MCF 10A (cell line): ENCODE data around the gene RETSAT. TPM values are rescaled to one million over a fixed set of nuclear protein-coding genes. Genes with fewer than 3 reads are reported as not detected.

ENCODE experiments used
- BruUV-seq: library from RNA; stranded (reverse); fragments of 400-500 nt; replicated peaks from 2 replicates; lab custom pipeline; 2021; lab: Mats Ljungman, UMichigan
- CTCF ChIA-PET: fragments of 300-600 bp; sonication (Branson Sonifier 250); formaldehyde crosslinking; extraction: SDS; loops from one replicate; lab custom pipeline; 2021; ENCODE audit warnings: antibody characterized with exemption, inconsistent platforms; lab: Yijun Ruan, JAX
- POLR2A ChIA-PET: fragments of 300-600, 350-650 bp; sonication (Branson Sonifier 250); formaldehyde crosslinking; extraction: SDS; loops from one replicate; lab custom pipeline; 2020; ENCODE audit warnings: antibody characterized with exemption, inconsistent platforms; lab: Yijun Ruan, JAX
- DNase-seq: peaks from one replicate; pipeline ENCODE4 v3.0.0-alpha.2; 2018; ENCODE audit not compliant: unreplicated experiment
- H3K27ac Mint-ChIP-seq: one replicate; pipeline ENCODE4 v1.8.0; 2022; ENCODE audit warnings: mild to moderate bottlenecking, low read depth, mixed read lengths; ENCODE audit not compliant: unreplicated experiment
- H3K27me3 Mint-ChIP-seq: one replicate; pipeline ENCODE4 v1.8.0; 2022; ENCODE audit warnings: mixed read lengths; ENCODE audit not compliant: insufficient read depth, unreplicated experiment
- H3K36me3 Mint-ChIP-seq: one replicate; pipeline ENCODE4 v1.8.0; 2022; ENCODE audit warnings: mild to moderate bottlenecking, moderate library complexity, mixed read lengths; ENCODE audit not compliant: insufficient read depth, unreplicated experiment
- H3K4me1 Mint-ChIP-seq: one replicate; pipeline ENCODE4 v1.8.0; 2022; ENCODE audit warnings: mixed read lengths; ENCODE audit not compliant: insufficient read depth, unreplicated experiment
- H3K4me3 Mint-ChIP-seq: one replicate; pipeline ENCODE4 v1.8.0; 2022; ENCODE audit warnings: mild to moderate bottlenecking, moderate library complexity, mixed read lengths; ENCODE audit not compliant: unreplicated experiment
- H3K9me3 Mint-ChIP-seq: one replicate; pipeline ENCODE4 v1.8.0; 2022; ENCODE audit warnings: mixed read lengths; ENCODE audit not compliant: unreplicated experiment
- intact Hi-C: fragments of 100-400 bp; cut with micrococcal nuclease; formaldehyde crosslinking; loops from 2 replicates; pipeline ENCODE4 v1.14.1; 2022
- total RNA-seq: library from RNA; stranded (reverse); gene quantifications from 2 replicates; pipeline ENCODE4 v1.2.3, GENCODE V29; 2022
- TF ChIP-seq, protein P1 (sequence below): fragments of 200-600 bp; IDR thresholded peaks from one replicate; pipeline ENCODE4 v1.8.0; 2022; ENCODE audit warnings: antibody characterized with exemption, mild to moderate bottlenecking; ENCODE audit not compliant: unreplicated experiment

Gene RETSAT
- total RNA-seq, 1 experiment from 2014 or later, result 60.4 TPM

DNA sequence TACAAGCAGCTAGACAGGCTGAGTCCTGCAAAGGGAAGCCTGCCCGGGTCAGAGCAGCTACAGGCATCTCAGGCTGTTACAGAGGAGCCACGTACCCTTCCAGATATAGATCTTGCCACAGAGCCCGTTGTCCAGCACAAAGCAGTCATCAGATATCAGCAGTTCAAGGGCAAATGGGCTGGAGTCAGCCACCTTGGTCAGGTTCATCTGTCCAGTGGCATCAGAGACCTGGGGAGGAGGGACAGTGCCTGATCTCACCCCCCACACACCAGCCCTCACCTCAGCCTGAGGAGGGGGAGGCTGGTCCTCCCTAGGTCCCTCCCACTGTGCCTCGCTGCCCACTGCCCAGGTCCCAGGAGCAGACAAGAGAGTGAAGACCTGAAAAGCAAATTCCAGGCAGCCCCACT, 43.6 kb upstream of the RETSAT start:
- H3K9me3 Mint-ChIP-seq, result no peaks in the 10 kb centered on the region
- POLR2A ChIA-PET, result no interaction called here
- no peak overlapping the region for H3K4me3 Mint-ChIP-seq
- BruUV-seq, result no TSS peak
- CTCF ChIA-PET, result interaction anchor here (0.6 to 1.0 kb wide), 2 partner anchors 10 to 177 kb away, joined by 4 read pairs; no protein-coding TSS in a partner anchor
- H3K27me3 Mint-ChIP-seq, result no peaks in the 10 kb centered on the region
- H3K27ac Mint-ChIP-seq, result no peak overlapping the region
- TF ChIP-seq, protein P1, sequence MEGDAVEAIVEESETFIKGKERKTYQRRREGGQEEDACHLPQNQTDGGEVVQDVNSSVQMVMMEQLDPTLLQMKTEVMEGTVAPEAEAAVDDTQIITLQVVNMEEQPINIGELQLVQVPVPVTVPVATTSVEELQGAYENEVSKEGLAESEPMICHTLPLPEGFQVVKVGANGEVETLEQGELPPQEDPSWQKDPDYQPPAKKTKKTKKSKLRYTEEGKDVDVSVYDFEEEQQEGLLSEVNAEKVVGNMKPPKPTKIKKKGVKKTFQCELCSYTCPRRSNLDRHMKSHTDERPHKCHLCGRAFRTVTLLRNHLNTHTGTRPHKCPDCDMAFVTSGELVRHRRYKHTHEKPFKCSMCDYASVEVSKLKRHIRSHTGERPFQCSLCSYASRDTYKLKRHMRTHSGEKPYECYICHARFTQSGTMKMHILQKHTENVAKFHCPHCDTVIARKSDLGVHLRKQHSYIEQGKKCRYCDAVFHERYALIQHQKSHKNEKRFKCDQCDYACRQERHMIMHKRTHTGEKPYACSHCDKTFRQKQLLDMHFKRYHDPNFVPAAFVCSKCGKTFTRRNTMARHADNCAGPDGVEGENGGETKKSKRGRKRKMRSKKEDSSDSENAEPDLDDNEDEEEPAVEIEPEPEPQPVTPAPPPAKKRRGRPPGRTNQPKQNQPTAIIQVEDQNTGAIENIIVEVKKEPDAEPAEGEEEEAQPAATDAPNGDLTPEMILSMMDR, result no peak
- intact Hi-C loops, result no loop called here
- no peak for DNase-seq
- peaks cover 70% of the 10 kb centered on the region for H3K36me3 Mint-ChIP-seq
- peaks cover 6% of the 10 kb centered on the region for H3K4me1 Mint-ChIP-seq

DNA sequence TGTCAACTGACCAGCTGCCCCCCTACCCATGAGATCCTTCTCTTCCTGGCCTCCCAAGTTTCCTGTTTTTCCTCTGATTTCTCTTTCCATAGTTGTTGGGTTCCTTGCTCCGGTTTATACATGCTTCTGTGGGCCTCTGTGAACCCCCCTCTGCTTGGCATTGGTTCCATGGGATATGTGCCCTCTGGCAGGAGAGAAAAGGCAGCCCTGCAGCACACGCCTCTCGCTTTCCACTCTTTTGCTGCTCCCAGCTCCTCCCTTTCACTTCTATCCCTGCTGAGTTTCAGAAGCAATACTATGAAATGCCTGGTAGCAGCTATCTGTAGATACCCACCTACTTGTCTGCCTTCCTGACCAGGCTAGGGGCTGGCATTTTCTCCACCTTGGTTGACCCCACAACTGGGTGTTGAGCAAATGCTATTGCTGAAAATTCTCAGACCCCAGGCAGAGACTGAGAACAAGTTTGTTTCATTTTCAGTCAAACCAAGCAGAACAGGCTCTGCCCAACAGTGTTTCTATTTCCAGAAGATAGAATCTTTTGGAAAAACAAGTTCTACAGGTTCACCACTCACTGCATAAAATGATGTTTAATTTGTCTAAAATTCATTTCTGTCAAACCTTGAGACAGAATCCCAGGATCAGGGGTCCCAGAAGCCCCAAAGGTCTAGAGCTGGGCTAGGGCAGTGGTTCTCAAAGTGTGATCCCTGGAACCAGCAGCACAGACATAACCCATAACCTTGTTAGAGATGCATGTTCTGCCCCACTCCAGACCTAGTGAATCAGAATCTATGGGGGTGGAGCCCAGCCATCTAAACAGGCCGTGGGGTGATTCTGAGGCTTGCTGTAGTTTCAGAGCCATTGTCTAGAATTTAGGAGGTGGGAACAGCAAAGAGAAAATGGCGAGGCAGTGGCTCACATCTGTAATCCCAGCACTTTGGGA, 42.5 kb upstream of the RETSAT start:
- Mint-ChIP-seq H3K27ac (peak overlapping the region; percentile 37), H3K9me3 (no peaks in the 10 kb centered on the region), H3K27me3 (no peaks in the 10 kb centered on the region), H3K36me3 (peaks cover 62% of the 10 kb centered on the region), H3K4me3 (no peak overlapping the region), H3K4me1 (peaks cover 6% of the 10 kb centered on the region)
- no peak for DNase-seq
- ChIA-PET CTCF (no interaction called here), POLR2A (interaction anchor here (0.7 kb wide), 1 partner anchor 151 kb away, joined by 3 read pairs; no protein-coding TSS in a partner anchor)
- no TSS peak for BruUV-seq
- intact Hi-C loops, result no loop called here
- TF ChIP-seq, protein P1, result no peak

DNA sequence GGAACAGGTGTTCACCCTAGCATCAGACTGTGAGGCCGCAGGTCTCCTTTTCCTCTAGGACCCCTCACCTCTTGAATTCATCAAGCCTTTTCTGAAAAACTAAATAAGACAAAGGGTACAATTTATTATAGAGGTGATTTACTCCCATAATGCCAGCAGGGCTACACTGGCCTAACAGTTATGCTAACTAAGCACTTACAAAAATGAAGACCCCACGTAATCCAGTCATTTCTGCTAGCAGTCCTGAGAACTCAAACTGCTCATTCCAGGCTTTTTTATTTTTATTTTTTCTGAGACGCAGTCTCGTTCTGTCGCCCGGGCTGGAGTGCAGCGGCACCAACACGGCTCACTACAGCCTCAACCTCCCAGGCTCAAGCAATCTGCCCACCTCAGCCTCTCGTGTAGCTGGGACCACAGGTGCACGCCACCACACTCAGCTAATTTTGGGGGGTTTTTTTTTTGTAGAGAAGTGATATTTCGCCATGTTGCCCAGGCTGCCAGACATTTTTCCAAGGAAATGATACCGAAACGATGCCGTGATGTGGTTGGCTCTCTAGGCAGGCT, 41.7 kb upstream of the RETSAT start:
- DNase-seq, result no peak
- Mint-ChIP-seq H3K4me3 (no peak overlapping the region), H3K9me3 (no peaks in the 10 kb centered on the region), H3K27ac (no peak overlapping the region), H3K4me1 (peaks cover 6% of the 10 kb centered on the region), H3K27me3 (no peaks in the 10 kb centered on the region), H3K36me3 (peaks cover 63% of the 10 kb centered on the region)
- CTCF ChIA-PET, result no interaction called here
- intact Hi-C loops, result no loop called here
- POLR2A ChIA-PET, result interaction anchor here (0.6 to 0.7 kb wide), 2 partner anchors 11 to 152 kb away, joined by 3 read pairs; no protein-coding TSS in a partner anchor
- TF ChIP-seq, protein P1, result no peak
- BruUV-seq, result no TSS peak

DNA sequence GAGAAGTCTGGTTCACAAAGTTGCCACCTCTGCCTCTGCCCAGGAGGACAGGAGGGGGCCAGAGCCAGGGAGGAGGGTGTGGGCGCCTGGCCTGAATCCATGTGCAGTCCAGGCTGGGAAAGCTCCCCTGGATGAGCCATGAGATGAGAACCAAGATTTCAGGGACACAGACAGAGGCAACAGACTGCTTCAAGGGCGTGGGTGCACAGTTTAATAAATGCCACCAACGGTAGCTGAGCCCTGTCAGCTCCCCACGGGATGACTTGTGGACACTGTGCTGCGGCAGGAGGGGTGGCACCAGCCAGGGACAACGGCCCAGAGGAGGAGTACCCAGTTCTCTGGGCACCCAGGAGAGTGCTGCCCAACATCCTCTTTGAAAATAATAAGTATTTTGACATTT, 40.6 kb upstream of the RETSAT start:
- Mint-ChIP-seq H3K27ac (peak overlapping the region; percentile 35), H3K9me3 (no peaks in the 10 kb centered on the region), H3K4me1 (peaks cover 6% of the 10 kb centered on the region), H3K4me3 (no peak overlapping the region), H3K27me3 (no peaks in the 10 kb centered on the region), H3K36me3 (peaks cover 60% of the 10 kb centered on the region)
- no TSS peak for BruUV-seq
- ChIA-PET POLR2A (no interaction called here), CTCF (interaction anchor here (0.5 kb wide), 1 partner anchor 18 kb away, joined by 4 read pairs; no protein-coding TSS in a partner anchor)
- DNase-seq, result no peak
- TF ChIP-seq, protein P1, result no peak
- intact Hi-C loops, result no loop called here
